AG09309 (cell line): ENCODE measurements around the gene MRGPRE.

Source experiments
- DNase-seq: peaks from one replicate; pipeline ENCODE4 v3.0.0-alpha.2; 2010; ENCODE audit warnings: low read depth
- H3K4me3 ChIP-seq: 2 replicates; pipeline ENCODE4 v1.5.1; 2011; ENCODE audit warnings: mild to moderate bottlenecking, low read depth, low read length, moderate library complexity; ENCODE audit not compliant: control insufficient read depth
- CTCF ChIP-seq: IDR thresholded peaks from 2 replicates; pipeline ENCODE4 v1.5.1; 2011; ENCODE audit warnings: mild to moderate bottlenecking, low read depth, low read length, inconsistent platforms; ENCODE audit not compliant: insufficient read depth, control insufficient read depth; ENCODE audit errors: missing control alignments

MRGPRE gene

GRCh38 chr11:3202759-3203158 is 29.5 kb downstream of the MRGPRE start:
- DNase-seq = no peak
- H3K4me3 ChIP-seq = no peak overlapping the region
- no peak for TF ChIP-seq CTCF

- no peak overlapping the region for H3K4me3 ChIP-seq
- TF ChIP-seq CTCF = no peak
- no peak for DNase-seq
Observed at GRCh38 chr11:3202305-3202704, 29.9 kb downstream of the MRGPRE start.

GRCh38 chr11:3201677-3202181 is 30.5 kb downstream of the MRGPRE start:
- TF ChIP-seq CTCF = no peak
- no peak for DNase-seq
- no peak overlapping the region for H3K4me3 ChIP-seq

GRCh38 chr11:3201112-3201581 is 31.1 kb downstream of the MRGPRE start:
- DNase-seq = no peak
- no peak overlapping the region for H3K4me3 ChIP-seq
- no peak for TF ChIP-seq CTCF

GRCh38 chr11:3200388-3201111 is 31.7 kb downstream of the MRGPRE start:
- no peak for TF ChIP-seq CTCF
- H3K4me3 ChIP-seq = no peak overlapping the region
- DNase-seq = no peak

GRCh38 chr11:3199537-3200295 is 32.5 kb downstream of the MRGPRE start:
- no peak for DNase-seq
- no peak for TF ChIP-seq CTCF
- H3K4me3 ChIP-seq = no peak overlapping the region
